ENCODE results near the gene LTBP2.

GRCh38 chr14:74567646-74568379, 44.2 kb downstream of the LTBP2 start:
- TF ChIP-seq POLR2A (IDR thresholded peaks at IDR 0.05; ENCODE audit: low read length) (no peak), CTCF (IDR thresholded peaks at IDR 0.05) (no peak), REST (IDR thresholded peaks at IDR 0.05) (no peak), CBX8 (IDR thresholded peaks at IDR 0.05) (no peak), ZC3H11A (IDR thresholded peaks at IDR 0.05) (no peak)
